GM21515 (cell line): ENCODE measurements around the gene PFDN1.
"Not testable (repeated sequence)": the region's sequence is repeated elsewhere in the genome, so short reads cannot be mapped to it uniquely, and the experiment has no call there.

Experiments
- ATAC-seq: cut with Tn5 transposase; IDR thresholded peaks from one replicate; pipeline ENCODE4 v1.9.1; 2021; ENCODE audit not compliant: unreplicated experiment

PFDN1 gene

GRCh38 chr5:140217299-140218026 is 85.4 kb downstream of the PFDN1 start:
- no peak for ATAC-seq

GRCh38 chr5:140216478-140217074 is 86.3 kb downstream of the PFDN1 start:
- ATAC-seq = no peak

- no peak for ATAC-seq
Measured at GRCh38 chr5:140215276-140215675, 87.6 kb downstream of the PFDN1 start.

GRCh38 chr5:140214831-140215230 is 88.1 kb downstream of the PFDN1 start:
- ATAC-seq = no peak

- no peak for ATAC-seq
Measured at GRCh38 chr5:140213370-140213983, 89.4 kb downstream of the PFDN1 start.

- ATAC-seq = no peak
Measured at GRCh38 chr5:140208065-140208464, 94.8 kb downstream of the PFDN1 start.

GRCh38 chr5:140207250-140207964 is 95.5 kb downstream of the PFDN1 start:
- peak; percentile 61 for ATAC-seq

GRCh38 chr5:140205952-140206351 is 96.9 kb downstream of the PFDN1 start:
- no peak for ATAC-seq

GRCh38 chr5:140205216-140205615 is 97.7 kb downstream of the PFDN1 start:
- ATAC-seq = no peak

GRCh38 chr5:140202610-140203009 is 100.3 kb downstream of the PFDN1 start:
- ATAC-seq = no peak

GRCh38 chr5:140202078-140202477 is 100.8 kb downstream of the PFDN1 start:
- no peak for ATAC-seq

- ATAC-seq = not testable (repeated sequence)
Measured at GRCh38 chr5:140198915-140199314, 104.0 kb downstream of the PFDN1 start.

- no peak for ATAC-seq
Measured at GRCh38 chr5:140197023-140197422, 105.9 kb downstream of the PFDN1 start.

GRCh38 chr5:140196115-140196814 is 106.6 kb downstream of the PFDN1 start:
- ATAC-seq = no peak
